Measurements from ENCODE around the gene MUC15. TPM values are rescaled to one million over a fixed set of nuclear protein-coding genes. Genes with fewer than 3 reads are reported as not detected.

The MUC15 gene
- total and polyA plus RNA-seq, 2 donors, result 0.66 to 5.8 TPM

GRCh38 chr11:26554455-26554854 lies 17.6 kb downstream of the MUC15 start:
- no peaks in the 10 kb centered on the region for H3K36me3 ChIP-seq (ENCODE audit: insufficient read depth)
- DNase-seq (ENCODE audit: extremely low spot score), result no peak
- H3K4me1 ChIP-seq (ENCODE audit: insufficient read depth), result no peaks in the 10 kb centered on the region
- H3K4me3 ChIP-seq (ENCODE audit: low read depth, low read length), result no peak overlapping the region
- 96% methylated on average over 5 of the region's 5 CpGs for WGBS
- H3K27ac ChIP-seq (ENCODE audit: low read depth), result no peak overlapping the region

- WGBS, result 76% methylated on average over 2 of the region's 2 CpGs
Measured at GRCh38 chr11:26553182-26553581, 18.9 kb downstream of the MUC15 start.

GRCh38 chr11:26551186-26551801 lies 20.8 kb downstream of the MUC15 start:
- no peaks in the 10 kb centered on the region for H3K4me1 ChIP-seq (ENCODE audit: insufficient read depth)
- 57% methylated on average over 1 of the region's 1 CpG for WGBS
- H3K27ac ChIP-seq (ENCODE audit: low read depth), result no peak overlapping the region
- H3K36me3 ChIP-seq (ENCODE audit: insufficient read depth), result no peaks in the 10 kb centered on the region
- DNase-seq (ENCODE audit: extremely low spot score), result no peak
- no peak overlapping the region for H3K4me3 ChIP-seq (ENCODE audit: low read depth, low read length)

More at GRCh38 chr11:26553182-26553581, 18.9 kb downstream of the MUC15 start:
- Histone ChIP-seq H3K36me3 (ENCODE audit: insufficient read depth) (no peaks in the 10 kb centered on the region), H3K4me1 (ENCODE audit: insufficient read depth) (no peaks in the 10 kb centered on the region), H3K4me3 (ENCODE audit: low read depth, low read length) (no peak overlapping the region), H3K27ac (ENCODE audit: low read depth) (no peak overlapping the region)
- no peak for DNase-seq (ENCODE audit: extremely low spot score)

- 77% methylated on average over 1 of the region's 1 CpG for WGBS
- Histone ChIP-seq H3K4me3 (ENCODE audit: low read depth, low read length) (no peak overlapping the region), H3K36me3 (ENCODE audit: insufficient read depth) (no peaks in the 10 kb centered on the region), H3K4me1 (ENCODE audit: insufficient read depth) (no peaks in the 10 kb centered on the region), H3K27ac (ENCODE audit: low read depth) (no peak overlapping the region)
- no peak for DNase-seq (ENCODE audit: extremely low spot score)
Measured at GRCh38 chr11:26550022-26550421, 22.0 kb downstream of the MUC15 start.

- H3K4me3 ChIP-seq (ENCODE audit: low read depth, low read length), result no peak overlapping the region
- 48% methylated on average over 2 of the region's 2 CpGs for WGBS
- no peak for DNase-seq (ENCODE audit: extremely low spot score)
- H3K36me3 ChIP-seq (ENCODE audit: insufficient read depth), result no peaks in the 10 kb centered on the region
- no peak overlapping the region for H3K27ac ChIP-seq (ENCODE audit: low read depth)
- no peaks in the 10 kb centered on the region for H3K4me1 ChIP-seq (ENCODE audit: insufficient read depth)
Measured at GRCh38 chr11:26549176-26549575, 22.9 kb downstream of the MUC15 start.

GRCh38 chr11:26541870-26542269 lies 30.2 kb downstream of the MUC15 start:
- WGBS, result 81% methylated on average over 2 of the region's 2 CpGs
- no peaks in the 10 kb centered on the region for H3K4me1 ChIP-seq (ENCODE audit: insufficient read depth)
- DNase-seq (ENCODE audit: extremely low spot score), result no peak
- no peak overlapping the region for H3K27ac ChIP-seq (ENCODE audit: low read depth)
- H3K36me3 ChIP-seq (ENCODE audit: insufficient read depth), result no peaks in the 10 kb centered on the region
- no peak overlapping the region for H3K4me3 ChIP-seq (ENCODE audit: low read depth, low read length)

- DNase-seq (ENCODE audit: extremely low spot score), result no peak
- no peaks in the 10 kb centered on the region for H3K4me1 ChIP-seq (ENCODE audit: insufficient read depth)
- no peak overlapping the region for H3K27ac ChIP-seq (ENCODE audit: low read depth)
- no peak overlapping the region for H3K4me3 ChIP-seq (ENCODE audit: low read depth, low read length)
- no peaks in the 10 kb centered on the region for H3K36me3 ChIP-seq (ENCODE audit: insufficient read depth)
- 87% methylated on average over 3 of the region's 3 CpGs for WGBS
Measured at GRCh38 chr11:26539517-26539916, 32.5 kb downstream of the MUC15 start.

GRCh38 chr11:26537341-26537740 lies 34.7 kb downstream of the MUC15 start:
- no peaks in the 10 kb centered on the region for H3K4me1 ChIP-seq (ENCODE audit: insufficient read depth)
- H3K27ac ChIP-seq (ENCODE audit: low read depth), result no peak overlapping the region
- H3K36me3 ChIP-seq (ENCODE audit: insufficient read depth), result no peaks in the 10 kb centered on the region
- WGBS, result 92% methylated on average over 4 of the region's 4 CpGs
- H3K4me3 ChIP-seq (ENCODE audit: low read depth, low read length), result no peak overlapping the region
- DNase-seq (ENCODE audit: extremely low spot score), result no peak

- no peak overlapping the region for H3K4me3 ChIP-seq (ENCODE audit: low read depth, low read length)
- no peaks in the 10 kb centered on the region for H3K36me3 ChIP-seq (ENCODE audit: insufficient read depth)
- no peak overlapping the region for H3K27ac ChIP-seq (ENCODE audit: low read depth)
- DNase-seq (ENCODE audit: extremely low spot score), result no peak
- 47% methylated on average over 1 of the region's 1 CpG for WGBS
- H3K4me1 ChIP-seq (ENCODE audit: insufficient read depth), result no peaks in the 10 kb centered on the region
Measured at GRCh38 chr11:26527685-26528084, 44.4 kb downstream of the MUC15 start.

- H3K4me3 ChIP-seq (ENCODE audit: low read depth, low read length), result no peak overlapping the region
- WGBS, result 63% methylated on average over 12 of the region's 12 CpGs
- no peak for DNase-seq (ENCODE audit: extremely low spot score)
- H3K27ac ChIP-seq (ENCODE audit: low read depth), result no peak overlapping the region
- no peaks in the 10 kb centered on the region for H3K4me1 ChIP-seq (ENCODE audit: insufficient read depth)
- H3K36me3 ChIP-seq (ENCODE audit: insufficient read depth), result no peaks in the 10 kb centered on the region
Measured at GRCh38 chr11:26522912-26523610, 49.0 kb downstream of the MUC15 start.

GRCh38 chr11:26519469-26519868 lies 52.6 kb downstream of the MUC15 start:
- Histone ChIP-seq H3K27ac (ENCODE audit: low read depth) (no peak overlapping the region), H3K36me3 (ENCODE audit: insufficient read depth) (no peaks in the 10 kb centered on the region), H3K4me3 (ENCODE audit: low read depth, low read length) (no peak overlapping the region), H3K4me1 (ENCODE audit: insufficient read depth) (no peaks in the 10 kb centered on the region)
- WGBS, result 84% methylated on average over 2 of the region's 2 CpGs
- DNase-seq (ENCODE audit: extremely low spot score), result no peak

GRCh38 chr11:26512196-26512595 lies 59.9 kb downstream of the MUC15 start:
- DNase-seq (ENCODE audit: extremely low spot score), result no peak
- Histone ChIP-seq H3K4me1 (ENCODE audit: insufficient read depth) (no peaks in the 10 kb centered on the region), H3K36me3 (ENCODE audit: insufficient read depth) (no peaks in the 10 kb centered on the region), H3K27ac (ENCODE audit: low read depth) (no peak overlapping the region), H3K4me3 (ENCODE audit: low read depth, low read length) (no peak overlapping the region)
- 74% methylated on average over 2 of the region's 2 CpGs for WGBS

GRCh38 chr11:26510756-26511155 lies 61.3 kb downstream of the MUC15 start:
- WGBS, result 81% methylated on average over 2 of the region's 2 CpGs
- Histone ChIP-seq H3K27ac (ENCODE audit: low read depth) (no peak overlapping the region), H3K4me3 (ENCODE audit: low read depth, low read length) (no peak overlapping the region), H3K36me3 (ENCODE audit: insufficient read depth) (no peaks in the 10 kb centered on the region), H3K4me1 (ENCODE audit: insufficient read depth) (no peaks in the 10 kb centered on the region)
- DNase-seq (ENCODE audit: extremely low spot score), result no peak

- H3K36me3 ChIP-seq (ENCODE audit: insufficient read depth), result no peaks in the 10 kb centered on the region
- no peaks in the 10 kb centered on the region for H3K4me1 ChIP-seq (ENCODE audit: insufficient read depth)
- DNase-seq (ENCODE audit: extremely low spot score), result no peak
- 96% methylated on average over 2 of the region's 2 CpGs for WGBS
- no peak overlapping the region for H3K4me3 ChIP-seq (ENCODE audit: low read depth, low read length)
- no peak overlapping the region for H3K27ac ChIP-seq (ENCODE audit: low read depth)
Measured at GRCh38 chr11:26510164-26510563, 61.9 kb downstream of the MUC15 start.
